Gastroesophageal sphincter (tissue), 3 donors: ENCODE data around the gene OBSCN.

ENCODE experiments used
- EP300 ChIP-seq: sonication (generic); formaldehyde crosslinking; IDR thresholded peaks from one replicate; pipeline ENCODE4 v1.6.1; 2017; ENCODE audit warnings: antibody characterized with exemption, mild to moderate bottlenecking
- POLR2A ChIP-seq, 2 donors: fragments of 450-650 bp; IDR thresholded peaks; one replicate each; pipeline ENCODE4 v1.6.1; 2017; ENCODE audit warnings: antibody characterized with exemption in 2 of 2, mild to moderate bottlenecking in 2 of 2, moderate library complexity in 1 of 2
- POLR2AphosphoS5 ChIP-seq: sonication (generic); formaldehyde crosslinking; IDR thresholded peaks from one replicate; pipeline ENCODE4 v1.6.1; 2017; ENCODE audit warnings: antibody characterized with exemption
- TF ChIP-seq, protein P1 (sequence below), 4 experiments: fragments of 200-600 bp in 2 of 4; fragments of 450-650 bp in 2 of 4; sonication (generic) in 1 of 4; IDR thresholded peaks; one replicate each; pipeline ENCODE4 v1.5.1; 2017 to 2019; ENCODE audit warnings: antibody characterized with exemption in 4 of 4, mild to moderate bottlenecking in 2 of 4, moderate library complexity in 2 of 4

DNA sequence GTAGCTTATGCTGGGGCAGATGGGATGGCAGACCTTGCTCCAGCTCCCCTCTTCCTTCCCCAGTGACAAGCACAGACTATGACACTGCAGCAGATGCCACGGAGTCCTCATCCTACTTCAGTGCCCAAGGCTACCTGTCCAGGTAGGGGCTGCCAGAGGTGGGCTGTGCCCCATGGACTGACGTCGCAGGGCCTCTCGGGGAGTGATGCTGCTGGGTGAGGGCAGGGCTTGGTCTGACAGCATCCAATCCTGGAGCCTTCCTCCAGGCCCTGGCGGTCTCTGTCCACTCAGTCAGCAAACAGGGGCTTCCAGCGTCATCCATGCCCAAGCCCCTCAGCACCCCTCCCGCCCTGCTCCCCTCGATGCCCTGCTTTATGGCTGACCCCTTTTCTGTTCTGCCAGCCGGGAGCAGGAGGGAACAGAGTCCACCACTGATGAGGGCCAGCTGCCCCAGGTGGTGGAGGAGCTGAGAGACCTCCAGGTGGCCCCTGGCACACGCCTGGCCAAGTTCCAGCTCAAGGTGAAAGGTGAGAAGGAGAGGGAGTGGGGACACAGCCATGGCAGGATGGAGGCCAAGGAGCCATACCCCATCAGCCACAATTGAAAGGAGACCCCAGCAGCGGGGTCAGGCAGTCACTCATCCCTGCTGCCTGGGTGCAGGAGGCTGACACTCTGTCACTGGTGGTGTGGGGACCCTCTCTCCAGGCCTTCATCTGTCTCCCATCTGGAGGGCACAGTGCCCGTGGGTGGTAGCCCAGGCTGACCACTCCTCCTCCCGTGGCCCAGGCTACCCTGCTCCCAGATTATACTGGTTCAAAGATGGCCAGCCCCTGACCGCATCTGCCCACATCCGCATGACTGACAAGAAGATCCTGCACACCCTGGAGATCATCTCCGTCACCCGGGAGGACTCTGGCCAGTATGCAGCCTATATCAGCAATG, 125.2 kb downstream of the OBSCN start:
- TF ChIP-seq, protein P1, sequence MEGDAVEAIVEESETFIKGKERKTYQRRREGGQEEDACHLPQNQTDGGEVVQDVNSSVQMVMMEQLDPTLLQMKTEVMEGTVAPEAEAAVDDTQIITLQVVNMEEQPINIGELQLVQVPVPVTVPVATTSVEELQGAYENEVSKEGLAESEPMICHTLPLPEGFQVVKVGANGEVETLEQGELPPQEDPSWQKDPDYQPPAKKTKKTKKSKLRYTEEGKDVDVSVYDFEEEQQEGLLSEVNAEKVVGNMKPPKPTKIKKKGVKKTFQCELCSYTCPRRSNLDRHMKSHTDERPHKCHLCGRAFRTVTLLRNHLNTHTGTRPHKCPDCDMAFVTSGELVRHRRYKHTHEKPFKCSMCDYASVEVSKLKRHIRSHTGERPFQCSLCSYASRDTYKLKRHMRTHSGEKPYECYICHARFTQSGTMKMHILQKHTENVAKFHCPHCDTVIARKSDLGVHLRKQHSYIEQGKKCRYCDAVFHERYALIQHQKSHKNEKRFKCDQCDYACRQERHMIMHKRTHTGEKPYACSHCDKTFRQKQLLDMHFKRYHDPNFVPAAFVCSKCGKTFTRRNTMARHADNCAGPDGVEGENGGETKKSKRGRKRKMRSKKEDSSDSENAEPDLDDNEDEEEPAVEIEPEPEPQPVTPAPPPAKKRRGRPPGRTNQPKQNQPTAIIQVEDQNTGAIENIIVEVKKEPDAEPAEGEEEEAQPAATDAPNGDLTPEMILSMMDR (IDR thresholded peaks at IDR 0.05) = no peak
- TF ChIP-seq POLR2A (IDR thresholded peaks at IDR 0.05) (no peak), POLR2AphosphoS5 (no peak), EP300 (no peak)
